HG03439 (cell line): ENCODE data around the gene ALLC.
"Not testable (repeated sequence)": the region's sequence is repeated elsewhere in the genome, so short reads cannot be mapped to it uniquely, and the experiment has no call there.

Experiments used
- ATAC-seq: cut with Tn5 transposase; IDR thresholded peaks from one replicate; pipeline ENCODE4 v1.9.1; 2021; ENCODE audit warnings: mild to moderate bottlenecking, moderate library complexity; ENCODE audit not compliant: unreplicated experiment

The ALLC gene

GRCh38 chr2:3654011-3654410, 4.0 kb upstream of the ALLC start:
- ATAC-seq = no peak

- ATAC-seq = no peak
These were observed 3.3 kb upstream of the ALLC start for GRCh38 chr2:3654531-3655225.

- no peak for ATAC-seq
These were observed 1.9 kb upstream of the ALLC start for GRCh38 chr2:3655871-3656761.

GRCh38 chr2:3656762-3657721, 958 bp upstream of the ALLC start:
- ATAC-seq = no peak

GRCh38 chr2:3659447-3660432, 1.7 kb downstream of the ALLC start:
- no peak for ATAC-seq

- not testable (repeated sequence) for ATAC-seq
These were observed 2.6 kb downstream of the ALLC start for GRCh38 chr2:3660640-3661039.

- no peak for ATAC-seq
These were observed 3.2 kb downstream of the ALLC start for GRCh38 chr2:3661149-3661660.

- no peak for ATAC-seq
These were observed 4.2 kb downstream of the ALLC start for GRCh38 chr2:3662239-3662638.

GRCh38 chr2:3664118-3664517, 6.1 kb downstream of the ALLC start:
- ATAC-seq = no peak

- no peak for ATAC-seq
These were observed 6.9 kb downstream of the ALLC start for GRCh38 chr2:3664925-3665324.

- no peak for ATAC-seq
These were observed 8.0 kb downstream of the ALLC start for GRCh38 chr2:3665886-3666612.

GRCh38 chr2:3666613-3666975, 8.6 kb downstream of the ALLC start:
- no peak for ATAC-seq

- no peak for ATAC-seq
These were observed 9.2 kb downstream of the ALLC start for GRCh38 chr2:3667151-3667631.

GRCh38 chr2:3669656-3670055, 11.7 kb downstream of the ALLC start:
- ATAC-seq = no peak

GRCh38 chr2:3670376-3670775, 12.4 kb downstream of the ALLC start:
- no peak for ATAC-seq

GRCh38 chr2:3670941-3671340, 12.9 kb downstream of the ALLC start:
- ATAC-seq = no peak

- no peak for ATAC-seq
These were observed 15.1 kb downstream of the ALLC start for GRCh38 chr2:3672861-3673678.
